HL-60/S4 (cell line): ENCODE results near the gene WIZ.

Experiments used
- in situ Hi-C: fragments of 300-500 bp; cut with MboI; formaldehyde crosslinking; loops from 2 replicates; pipeline ENCODE4 v1.14.3; 2022; ENCODE audit warnings: low sequenced_read_pairs

Gene WIZ

DNA sequence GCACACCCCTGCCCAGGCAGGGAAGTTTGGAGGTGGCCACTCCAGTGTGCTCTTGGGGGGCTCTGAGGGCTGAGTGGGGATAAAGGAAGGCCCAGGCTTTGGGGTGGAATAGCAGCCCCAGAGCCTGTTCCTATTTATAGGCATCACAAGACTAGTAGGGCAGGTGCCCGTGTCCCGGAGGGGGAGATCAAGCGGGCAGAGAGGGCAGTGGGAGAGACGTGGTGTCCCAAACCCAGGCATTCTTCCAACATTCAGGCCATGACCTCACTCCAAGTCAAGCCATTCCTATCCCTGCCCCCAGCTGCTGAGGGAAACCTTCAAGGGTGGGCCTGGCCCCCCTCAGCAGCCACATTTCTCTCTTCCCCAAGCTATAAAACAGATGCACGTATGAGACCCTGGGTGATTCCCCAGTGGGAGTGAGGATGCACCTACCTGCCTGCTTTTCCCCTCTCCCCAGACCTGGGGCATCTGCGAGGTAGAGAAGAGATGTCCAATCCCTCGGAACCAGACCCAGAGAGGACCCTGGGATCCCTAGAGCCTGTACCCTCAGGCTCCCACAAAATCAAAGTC lies 3.9 kb downstream of the WIZ start:
- in situ Hi-C loops: no loop called here

DNA sequence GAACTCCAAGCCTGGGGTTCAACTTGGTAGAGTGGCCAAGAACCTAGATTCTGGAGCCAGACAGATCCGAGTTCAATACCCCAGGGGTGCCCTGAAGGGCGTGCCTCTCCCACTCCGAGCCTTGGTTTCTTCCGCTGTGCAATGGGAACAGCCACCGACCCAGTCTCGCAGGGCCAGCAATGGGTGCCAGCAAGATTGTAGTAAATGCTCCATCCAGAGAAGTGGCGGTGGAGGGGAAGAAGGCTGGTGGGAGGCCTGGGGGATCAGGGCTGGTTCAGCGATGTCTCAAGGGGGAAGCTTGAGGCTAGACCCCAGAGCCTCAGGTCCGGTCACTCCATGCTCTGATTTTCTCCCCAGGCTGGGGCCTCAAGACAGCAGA lies 4.5 kb downstream of the WIZ start:
- in situ Hi-C loops: no loop called here

DNA sequence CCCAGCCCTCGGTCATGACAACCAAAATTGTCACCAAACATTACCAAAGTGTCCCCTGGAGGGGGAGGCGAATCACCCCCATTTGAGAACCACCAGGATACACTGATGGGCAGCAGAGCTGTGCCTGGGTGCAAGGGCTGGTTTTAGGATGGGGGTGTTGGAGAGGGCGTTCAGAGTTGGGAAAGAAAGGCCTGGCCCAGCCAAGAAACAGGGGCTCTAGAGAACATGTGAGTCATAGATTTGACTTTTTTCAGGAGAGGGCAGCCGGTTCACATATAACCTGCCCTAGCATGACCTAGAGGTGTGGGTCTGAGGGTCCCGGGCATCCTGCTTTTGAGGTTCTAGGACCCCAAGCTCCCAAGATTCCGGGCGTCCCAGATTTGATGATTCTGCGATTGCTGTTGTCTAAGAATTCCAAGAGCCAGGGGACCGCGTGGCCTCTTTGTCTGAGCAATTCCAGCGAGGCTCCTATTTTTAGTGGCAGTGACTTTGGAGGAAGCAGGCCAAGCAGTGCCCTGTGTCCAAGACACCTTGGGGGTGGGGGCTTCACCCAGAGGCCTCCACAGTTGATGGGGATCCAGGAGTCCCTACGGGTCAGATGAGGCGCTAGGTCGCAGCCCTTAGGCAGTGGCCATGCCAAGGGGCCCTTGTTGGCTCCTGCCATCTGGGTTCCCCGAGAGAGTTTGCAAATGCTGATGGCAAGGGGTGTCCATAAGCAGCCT lies 5.1 kb downstream of the WIZ start:
- in situ Hi-C loops: no loop called here

DNA sequence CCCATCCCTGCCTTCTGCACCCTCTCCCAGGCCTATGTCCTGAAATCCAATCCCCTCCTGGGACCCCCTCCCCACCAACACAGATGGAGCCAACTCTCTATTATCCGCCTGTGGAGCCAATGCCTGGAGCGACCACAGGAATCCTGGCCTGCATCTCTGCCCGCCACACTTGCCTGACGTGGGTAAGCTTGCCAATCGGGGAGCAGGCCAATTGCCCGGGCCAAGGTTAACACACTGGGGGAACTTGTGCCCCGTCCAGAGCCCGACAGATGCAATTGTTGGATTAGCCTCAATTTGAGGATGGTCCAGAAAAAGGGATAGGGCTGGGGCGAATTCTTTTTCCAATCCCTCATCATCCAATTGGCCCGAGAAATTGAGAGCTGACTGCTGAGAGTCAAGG lies 5.9 kb downstream of the WIZ start:
- in situ Hi-C loops: no loop called here

- in situ Hi-C loops: no loop called here
Measured at GRCh38 chr19:15443325-15443724, 6.4 kb downstream of the WIZ start.

- in situ Hi-C loops: no loop called here
Measured at GRCh38 chr19:15442142-15442920, 7.4 kb downstream of the WIZ start.

GRCh38 chr19:15441317-15441716 lies 8.4 kb downstream of the WIZ start:
- in situ Hi-C loops: no loop called here

DNA sequence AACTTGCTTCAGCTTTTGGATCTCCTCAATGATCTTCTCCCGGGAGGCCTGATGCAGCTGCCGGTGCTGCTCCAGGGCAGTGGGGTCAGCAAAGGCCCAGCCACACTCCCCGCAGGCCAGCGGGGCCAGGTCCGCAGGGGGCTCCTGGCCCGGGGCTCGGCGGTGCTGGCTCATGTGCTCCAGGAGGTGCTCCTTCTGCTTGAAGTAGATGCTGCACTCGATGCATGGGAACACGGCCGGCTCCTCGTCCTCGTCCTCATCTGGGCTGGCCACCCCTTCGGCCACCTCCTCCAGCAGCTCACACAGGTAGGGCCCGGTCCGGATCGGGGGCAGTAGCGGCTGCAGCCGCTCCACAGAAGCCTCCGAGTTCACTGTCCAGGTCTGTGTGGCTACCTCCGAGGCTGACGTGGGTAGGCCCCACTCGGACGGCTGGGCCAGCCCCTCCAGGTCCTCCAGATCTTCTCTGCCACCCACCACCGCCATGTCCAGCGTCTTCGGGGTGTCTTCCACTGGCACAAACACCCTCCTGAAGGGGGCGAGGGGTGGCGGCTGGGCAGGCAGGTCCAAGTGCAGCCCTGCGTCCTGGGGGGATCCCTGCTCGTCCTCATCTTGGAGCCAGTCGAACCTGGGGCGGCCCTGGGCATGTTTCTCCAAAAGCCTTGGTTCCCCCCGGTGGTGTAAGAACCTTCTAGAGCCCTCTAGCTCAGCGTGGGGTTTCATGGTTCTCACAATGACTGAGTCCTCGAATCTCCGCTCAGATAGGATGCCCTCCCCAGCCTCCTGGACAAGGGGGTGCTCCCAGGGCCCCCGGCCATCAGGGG lies 9.7 kb downstream of the WIZ start:
- in situ Hi-C loops: no loop called here

DNA sequence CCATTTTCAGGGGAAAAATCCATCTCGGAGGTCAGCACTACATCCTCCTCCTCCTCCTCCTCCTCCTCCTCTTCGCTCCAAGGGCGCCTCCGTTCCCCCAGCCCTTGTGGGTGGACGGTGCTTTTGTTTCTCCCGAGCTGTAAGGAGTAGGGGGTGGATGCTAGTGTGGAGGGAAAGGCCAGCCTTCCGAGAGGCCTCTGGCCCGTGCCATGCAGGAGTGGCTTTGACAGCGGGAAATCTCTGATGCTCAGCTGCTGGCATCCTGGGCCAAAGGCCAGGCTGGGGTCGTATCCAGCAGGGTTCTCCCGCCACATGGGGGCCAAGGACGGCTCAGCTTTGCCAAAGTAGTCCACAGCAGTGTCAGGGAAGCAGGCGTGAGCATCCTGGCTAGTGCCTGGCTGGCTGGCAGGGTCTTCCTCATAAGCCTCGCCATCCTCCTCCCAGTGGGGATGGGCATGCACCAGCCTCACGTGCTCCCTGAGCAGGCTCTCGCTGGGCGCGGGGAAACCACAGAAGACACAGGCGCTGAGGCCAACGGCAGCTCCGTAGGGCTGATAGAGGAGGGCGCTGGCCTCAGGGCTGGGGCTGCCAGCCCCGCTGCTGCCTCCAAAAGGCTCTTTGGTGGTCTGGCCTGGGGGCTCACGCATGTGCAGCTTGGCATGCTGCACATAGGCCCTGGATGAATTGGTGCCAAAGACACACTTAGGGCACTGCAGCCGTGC lies 10.5 kb downstream of the WIZ start:
- in situ Hi-C loops: no loop called here

- in situ Hi-C loops: no loop called here
Measured at GRCh38 chr19:15438577-15438976, 11.2 kb downstream of the WIZ start.

GRCh38 chr19:15438124-15438496 lies 11.6 kb downstream of the WIZ start:
- in situ Hi-C loops: no loop called here

- in situ Hi-C loops: no loop called here
Measured at GRCh38 chr19:15437355-15438123, 12.2 kb downstream of the WIZ start.

DNA sequence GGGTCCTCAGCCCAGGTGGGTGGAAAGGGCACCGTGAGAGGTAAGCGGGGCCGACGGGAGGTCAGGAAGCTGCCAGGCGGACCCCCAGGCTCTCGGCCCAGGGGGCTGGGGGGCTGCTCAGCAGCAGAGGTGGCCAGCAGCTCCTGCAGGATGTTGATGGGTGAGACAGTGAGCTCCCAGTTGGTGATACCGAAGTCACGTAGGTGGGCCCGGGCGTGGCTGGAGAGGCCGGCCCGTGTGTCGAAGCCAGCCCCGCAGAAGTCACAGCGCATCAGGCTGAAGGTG lies 13.0 kb downstream of the WIZ start:
- in situ Hi-C loops: no loop called here

DNA sequence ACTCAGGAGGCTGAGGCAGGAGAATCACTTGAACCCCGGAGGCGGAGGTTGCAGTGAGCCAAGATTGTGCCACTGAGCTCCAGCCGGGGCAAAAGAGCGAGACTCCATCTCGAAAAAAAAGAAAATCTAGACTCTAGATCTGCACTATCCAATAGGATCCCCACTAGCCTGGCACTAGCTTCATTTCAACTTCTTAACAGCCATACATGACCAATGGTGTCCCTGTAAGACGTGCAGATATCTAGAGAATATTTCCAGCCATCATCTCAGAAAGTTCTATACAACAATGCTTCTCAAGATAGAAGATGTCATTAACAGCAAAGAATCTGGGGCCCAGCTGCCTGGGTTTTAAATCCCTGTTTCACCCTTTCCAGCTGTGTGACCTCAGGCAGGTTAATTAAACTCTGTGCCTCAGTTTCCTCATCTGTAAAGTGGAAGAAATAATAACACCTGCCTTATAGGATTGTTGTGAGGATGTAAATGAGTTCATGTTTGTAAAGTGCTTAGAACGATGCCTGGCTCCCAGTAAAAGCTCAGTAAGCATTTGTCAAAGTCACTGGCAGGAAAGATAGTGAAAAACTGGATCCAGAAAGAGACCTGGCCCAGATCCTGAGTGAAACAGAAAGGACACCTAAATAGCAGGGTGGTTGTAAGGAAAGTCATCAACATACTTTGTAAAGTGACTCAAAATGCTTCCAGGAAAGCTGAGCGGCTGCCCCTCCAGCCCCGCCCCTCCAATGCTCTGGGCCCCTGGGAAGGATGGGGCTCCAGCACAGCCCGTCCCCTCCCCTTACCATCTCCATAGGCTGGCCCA lies 13.5 kb downstream of the WIZ start:
- in situ Hi-C loops: no loop called here

GRCh38 chr19:15433519-15434069 lies 16.2 kb downstream of the WIZ start:
- in situ Hi-C loops: no loop called here

- in situ Hi-C loops: no loop called here
Measured at GRCh38 chr19:15432629-15433518, 16.9 kb downstream of the WIZ start.

- in situ Hi-C loops: no loop called here
Measured at GRCh38 chr19:15432018-15432494, 17.7 kb downstream of the WIZ start.
